ENCODE data around the gene NBEAL2. TPM values are rescaled to one million over a fixed set of nuclear protein-coding genes. Genes with fewer than 3 reads are reported as not detected.

Gene NBEAL2
- total RNA-seq, 1 experiment from 2014 or later = 15.7 TPM

GRCh38 chr3:46931631-46932331, 47.7 kb upstream of the NBEAL2 start:
- H3K4me1 ChIP-seq (ENCODE audit: insufficient read depth, low read length, poor library complexity, severe bottlenecking) = peaks cover 6% of the 10 kb centered on the region
- ChIA-PET CTCF (no interaction called here), POLR2A (ENCODE audit: low non-redundant PET) (no interaction called here)
- H3K4me3 ChIP-seq (ENCODE audit: low read depth, low read length, poor library complexity, severe bottlenecking) = no peak overlapping the region
- intact Hi-C loops (cut with micrococcal nuclease; ENCODE audit: unreplicated experiment) = no loop called here
- TF ChIP-seq EZH2 (IDR thresholded peaks at IDR 0.05; ENCODE audit: borderline replicate concordance, low read depth, low read length, poor library complexity, severe bottlenecking) = no peak
- no peak for TF ChIP-seq CTCF (conservative IDR thresholded peaks at IDR 0.05; ENCODE audit: low read depth, low read length)
- no peaks in the 10 kb centered on the region for H3K9me3 ChIP-seq (ENCODE audit: low read depth, low read length, poor library complexity, severe bottlenecking)
- H3K27ac ChIP-seq (ENCODE audit: low read depth, low read length, poor library complexity, severe bottlenecking) = no peak overlapping the region
- no peaks in the 10 kb centered on the region for H3K27me3 ChIP-seq (replicated peaks; ENCODE audit: insufficient read depth, low read depth, low read length, poor library complexity)
- no peak for DNase-seq (ENCODE audit: low spot score)
- peaks cover 5% of the 10 kb centered on the region for H3K36me3 ChIP-seq (ENCODE audit: insufficient read depth, low read length, poor library complexity, severe bottlenecking)
- BruUV-seq (replicated peaks) = no TSS peak

DNA sequence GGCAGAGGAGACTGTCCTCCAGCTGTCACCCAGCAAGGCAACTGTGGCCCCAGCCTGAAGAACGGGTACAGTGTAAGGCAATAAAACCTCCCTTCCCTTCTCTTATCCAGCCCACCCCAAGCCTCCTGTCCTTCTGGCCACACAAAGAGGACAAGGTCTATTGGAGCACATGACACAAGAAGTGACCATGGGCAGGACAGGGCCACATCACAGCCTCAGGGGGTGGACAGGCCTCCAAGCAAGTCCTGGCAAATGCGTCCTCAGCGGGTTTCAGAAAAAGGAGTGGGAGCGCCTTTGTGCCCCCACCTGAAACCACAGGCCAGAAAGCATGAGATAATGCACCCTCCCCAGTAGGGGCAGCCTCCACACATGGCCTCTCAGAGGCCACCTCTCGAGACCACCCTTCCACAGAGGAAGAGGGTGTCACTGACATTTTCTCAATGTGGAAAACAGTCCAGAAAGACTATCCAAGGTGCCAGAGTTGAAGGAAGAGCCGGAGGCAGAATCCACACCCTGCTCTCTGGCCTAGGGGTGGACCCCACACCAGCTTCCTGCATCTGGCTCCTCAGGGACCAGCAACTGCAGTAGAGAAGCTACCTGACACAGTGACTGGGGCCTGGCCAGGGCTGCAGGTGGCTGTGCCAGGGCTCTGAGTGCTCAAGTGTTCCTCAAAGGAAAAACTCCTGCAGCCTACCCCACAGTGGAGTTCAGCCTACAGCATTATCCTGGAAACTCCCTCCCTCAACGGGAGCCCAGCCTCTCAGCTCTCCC, 46.8 kb upstream of the NBEAL2 start:
- H3K27ac ChIP-seq (ENCODE audit: low read depth, low read length, poor library complexity, severe bottlenecking) = no peak overlapping the region
- intact Hi-C loops (cut with micrococcal nuclease; ENCODE audit: unreplicated experiment) = no loop called here
- H3K27me3 ChIP-seq (replicated peaks; ENCODE audit: insufficient read depth, low read depth, low read length, poor library complexity) = no peaks in the 10 kb centered on the region
- H3K4me3 ChIP-seq (ENCODE audit: low read depth, low read length, poor library complexity, severe bottlenecking) = no peak overlapping the region
- H3K9me3 ChIP-seq (ENCODE audit: low read depth, low read length, poor library complexity, severe bottlenecking) = no peaks in the 10 kb centered on the region
- ChIA-PET CTCF (no interaction called here), POLR2A (ENCODE audit: low non-redundant PET) (no interaction called here)
- peaks cover 2% of the 10 kb centered on the region for H3K36me3 ChIP-seq (ENCODE audit: insufficient read depth, low read length, poor library complexity, severe bottlenecking)
- no peak for TF ChIP-seq EZH2 (IDR thresholded peaks at IDR 0.05; ENCODE audit: borderline replicate concordance, low read depth, low read length, poor library complexity, severe bottlenecking)
- no peak for TF ChIP-seq CTCF (conservative IDR thresholded peaks at IDR 0.05; ENCODE audit: low read depth, low read length)
- DNase-seq (ENCODE audit: low spot score) = no peak
- H3K4me1 ChIP-seq (ENCODE audit: insufficient read depth, low read length, poor library complexity, severe bottlenecking) = peaks cover 6% of the 10 kb centered on the region
- BruUV-seq (replicated peaks) = no TSS peak

DNA sequence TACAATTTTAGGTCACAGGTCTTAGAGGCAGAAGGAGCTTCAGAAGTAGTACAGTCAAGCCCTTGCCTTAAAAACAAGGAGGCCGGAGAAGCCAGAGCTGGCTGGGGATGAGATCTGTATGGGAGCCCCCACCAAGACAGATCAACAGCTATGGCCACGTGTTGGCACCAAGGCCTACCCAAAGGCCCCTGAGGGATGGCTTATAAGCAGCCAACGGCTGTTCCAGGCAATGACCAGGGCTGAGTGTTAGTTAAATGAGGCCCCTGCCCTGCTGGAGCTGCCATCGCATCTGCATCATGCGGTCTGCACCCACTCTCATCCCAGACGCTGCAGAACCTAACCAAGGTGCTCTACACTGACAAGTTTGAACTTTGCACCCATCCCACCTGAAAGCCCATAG, 46.2 kb upstream of the NBEAL2 start:
- Histone ChIP-seq H3K27me3 (replicated peaks; ENCODE audit: insufficient read depth, low read depth, low read length, poor library complexity) (no peaks in the 10 kb centered on the region), H3K4me3 (ENCODE audit: low read depth, low read length, poor library complexity, severe bottlenecking) (no peak overlapping the region), H3K36me3 (ENCODE audit: insufficient read depth, low read length, poor library complexity, severe bottlenecking) (peaks cover 2% of the 10 kb centered on the region), H3K9me3 (ENCODE audit: low read depth, low read length, poor library complexity, severe bottlenecking) (no peaks in the 10 kb centered on the region), H3K27ac (ENCODE audit: low read depth, low read length, poor library complexity, severe bottlenecking) (no peak overlapping the region), H3K4me1 (ENCODE audit: insufficient read depth, low read length, poor library complexity, severe bottlenecking) (peaks cover 6% of the 10 kb centered on the region)
- TF ChIP-seq EZH2 (IDR thresholded peaks at IDR 0.05; ENCODE audit: borderline replicate concordance, low read depth, low read length, poor library complexity, severe bottlenecking) = no peak
- TF ChIP-seq CTCF (conservative IDR thresholded peaks at IDR 0.05; ENCODE audit: low read depth, low read length) = no peak
- intact Hi-C loops (cut with micrococcal nuclease; ENCODE audit: unreplicated experiment) = no loop called here
- POLR2A ChIA-PET (ENCODE audit: low non-redundant PET) = no interaction called here
- no peak for DNase-seq (ENCODE audit: low spot score)
- no TSS peak for BruUV-seq (replicated peaks)
- CTCF ChIA-PET = no interaction called here

All from A673 (cell line).